ENCODE measurements around the gene RABGAP1L.
"Not testable (repeated sequence)": the region's sequence is repeated elsewhere in the genome, so short reads cannot be mapped to it uniquely, and the experiment has no call there.

RABGAP1L gene

DNA sequence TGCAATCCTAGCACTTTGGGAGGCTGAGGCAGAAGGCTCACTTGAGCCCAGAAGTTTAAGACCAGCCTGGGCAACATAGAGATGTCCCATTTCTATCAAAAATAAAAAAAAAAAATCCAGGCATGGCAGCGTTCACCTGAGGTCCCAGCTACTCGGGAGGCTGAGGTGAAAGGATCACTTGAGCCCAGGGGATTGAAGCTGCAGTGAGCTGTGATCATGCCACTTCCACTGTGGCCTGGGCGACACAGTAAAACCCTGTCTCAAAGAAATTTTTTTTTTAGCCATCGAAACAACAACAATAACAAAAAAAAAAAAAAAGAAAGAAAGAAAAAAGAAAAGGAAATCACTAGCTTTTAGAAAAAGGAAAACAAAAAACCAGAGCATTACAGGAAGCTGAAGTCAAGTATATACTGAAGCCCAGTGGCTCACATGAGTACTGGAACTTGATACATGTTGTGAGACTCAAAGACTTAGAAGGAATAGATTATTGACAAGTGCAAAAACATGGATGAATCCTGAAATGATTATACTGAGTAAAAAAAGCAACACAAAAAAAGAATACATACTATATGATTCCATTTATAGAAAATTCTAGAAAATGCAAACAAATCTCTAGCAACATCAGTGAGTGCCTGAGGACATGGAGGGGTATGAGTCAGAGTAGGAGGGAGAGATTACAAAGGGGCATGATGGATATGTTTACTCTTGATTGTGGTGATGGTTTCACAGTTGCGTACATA, 6.1 kb upstream of the RABGAP1L start:
- no peak for DNase-seq (ENCODE audit: low read depth in 2 of 2)

- DNase-seq (ENCODE audit: low read depth in 2 of 2), result no peak
These were observed 5.6 kb upstream of the RABGAP1L start for GRCh38 chr1:174153825-174154107.

GRCh38 chr1:174156437-174156836, 2.9 kb upstream of the RABGAP1L start:
- no peak for DNase-seq (ENCODE audit: low read depth in 2 of 2)

- no peak for DNase-seq (ENCODE audit: low read depth in 2 of 2)
These were observed 2.0 kb upstream of the RABGAP1L start for GRCh38 chr1:174157157-174157806.

GRCh38 chr1:174158767-174159251, 511 bp upstream of the RABGAP1L start:
- no peak for DNase-seq (ENCODE audit: low read depth in 2 of 2)

DNA sequence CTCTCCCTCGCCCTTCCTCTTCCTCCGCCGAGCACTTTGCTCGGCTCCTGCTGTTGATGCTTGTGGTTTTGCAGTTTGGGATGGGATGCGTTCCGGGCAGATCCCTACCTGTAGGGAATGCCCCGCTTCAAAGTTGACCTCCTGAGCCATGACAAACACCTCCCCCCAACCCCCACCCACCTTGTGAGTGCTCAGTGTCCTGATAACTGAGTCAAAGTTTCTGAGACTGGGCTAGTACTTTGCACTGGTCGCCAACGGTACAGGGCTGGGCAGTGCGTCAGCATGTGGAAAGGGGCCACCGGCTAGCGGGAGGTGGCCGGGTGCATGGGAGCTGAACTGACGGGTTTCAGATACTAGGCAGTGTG, 771 bp downstream of the RABGAP1L start:
- DNase-seq (ENCODE audit: low read depth in 2 of 2), result peak in 1 of 2 donors; percentile 20

GRCh38 chr1:174160603-174161002, 1.3 kb downstream of the RABGAP1L start:
- no peak for DNase-seq (ENCODE audit: low read depth in 2 of 2)

DNA sequence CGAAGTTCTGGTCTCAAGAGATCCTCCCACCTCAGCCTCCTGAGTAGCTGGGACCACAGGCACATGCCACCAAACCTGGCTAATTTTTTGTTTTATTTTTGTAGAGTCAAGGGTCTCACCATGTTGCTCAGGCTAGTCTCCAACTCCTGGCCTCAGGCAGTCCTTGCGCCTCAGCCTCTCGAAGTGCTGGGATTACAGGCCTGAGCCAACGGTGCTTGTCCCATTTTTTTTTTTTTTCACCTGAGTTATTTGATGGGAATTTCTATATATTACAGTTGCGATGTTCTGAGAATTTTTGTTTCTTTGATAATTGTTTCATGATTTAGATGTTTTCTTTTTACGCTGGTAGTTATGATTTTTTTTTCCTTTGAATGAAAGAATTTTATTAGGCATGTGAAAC, 2.5 kb downstream of the RABGAP1L start:
- no peak for DNase-seq (ENCODE audit: low read depth in 2 of 2)

DNA sequence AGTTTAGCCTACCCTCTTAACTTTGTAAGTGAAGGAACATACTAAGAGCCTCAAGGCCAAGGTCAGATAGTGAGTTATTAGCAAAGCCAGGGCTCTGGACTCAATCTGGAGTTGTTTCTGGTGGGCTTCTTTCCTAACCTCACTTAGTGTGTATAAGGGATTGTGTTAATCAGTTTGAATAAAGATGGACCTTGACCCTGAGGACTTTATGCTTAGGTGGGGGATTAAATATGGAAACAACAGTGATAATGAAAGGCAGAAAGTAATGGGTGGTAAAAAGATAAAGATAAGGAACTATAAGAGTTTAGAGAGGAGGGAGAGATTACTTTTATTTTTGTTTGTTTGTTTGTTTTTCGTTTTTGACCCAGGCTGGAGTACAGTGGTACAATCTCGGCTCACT, 5.5 kb downstream of the RABGAP1L start:
- DNase-seq (ENCODE audit: low read depth in 2 of 2), result no peak

GRCh38 chr1:174165471-174166137, 6.3 kb downstream of the RABGAP1L start:
- DNase-seq (ENCODE audit: low read depth in 2 of 2), result no peak

GRCh38 chr1:174166530-174167264, 7.4 kb downstream of the RABGAP1L start:
- DNase-seq (ENCODE audit: low read depth in 2 of 2), result no peak

GRCh38 chr1:174167265-174167803, 8.0 kb downstream of the RABGAP1L start:
- DNase-seq (ENCODE audit: low read depth in 2 of 2), result no peak

- DNase-seq (ENCODE audit: low read depth in 2 of 2), result no peak
These were observed 10.0 kb downstream of the RABGAP1L start for GRCh38 chr1:174169342-174169741.

DNA sequence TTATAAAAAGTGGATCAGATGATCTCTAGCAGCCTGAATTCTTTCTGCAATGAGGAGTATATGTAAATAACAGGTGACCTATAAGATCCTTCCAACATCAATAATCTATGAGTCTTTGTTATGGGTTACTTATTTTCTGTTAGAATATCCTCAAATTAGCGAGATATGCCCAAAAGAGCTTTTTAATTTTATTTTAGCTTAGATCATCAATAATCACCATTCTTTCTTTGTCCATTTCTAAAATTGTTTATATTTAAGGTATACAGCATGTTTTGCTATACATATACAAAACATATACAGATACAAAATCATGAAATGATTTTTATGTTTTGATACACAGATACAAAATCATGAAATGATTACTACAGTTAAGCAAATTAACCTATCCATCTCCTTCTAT, 11.8 kb downstream of the RABGAP1L start:
- DNase-seq (ENCODE audit: low read depth in 2 of 2), result no peak

DNA sequence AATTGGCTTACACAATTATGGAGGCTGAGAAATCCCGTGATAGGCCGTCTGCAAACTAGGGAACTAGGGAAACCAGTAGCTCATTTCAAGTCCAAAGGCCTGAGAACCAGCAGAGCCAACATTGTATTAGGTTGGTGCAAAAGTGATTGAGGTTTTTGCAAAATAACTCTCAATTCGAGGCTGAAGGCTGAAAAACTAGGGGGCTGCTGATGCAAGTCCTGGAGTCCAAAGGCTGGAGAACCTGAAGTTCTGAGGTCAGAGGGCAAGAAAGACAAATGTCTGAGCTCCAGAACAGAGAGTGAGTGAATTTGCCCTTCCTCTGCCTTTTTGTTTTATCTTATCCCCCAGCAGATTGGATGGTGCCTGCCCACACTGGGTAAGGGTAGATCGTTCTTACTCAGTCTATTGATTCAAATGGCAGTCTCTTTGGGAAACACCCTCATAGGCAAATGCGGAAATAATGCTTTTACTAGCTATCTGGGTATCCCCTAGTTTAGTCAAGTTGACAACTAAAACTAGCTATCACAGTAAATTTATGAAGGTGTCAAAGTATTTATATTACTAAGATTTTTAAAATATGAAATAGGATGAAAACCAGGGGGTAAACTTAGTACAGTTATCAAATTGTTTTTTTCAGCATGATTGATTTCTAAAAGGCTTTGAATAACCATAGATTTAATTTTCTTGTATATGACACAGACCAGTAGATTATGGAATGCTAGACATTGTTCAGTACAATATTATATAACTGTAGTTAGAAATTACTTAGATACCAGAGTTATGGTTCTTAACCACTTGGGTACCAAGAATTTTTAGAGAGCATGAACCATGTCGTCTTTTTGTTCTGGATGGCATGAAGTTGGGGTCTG, 15.4 kb downstream of the RABGAP1L start:
- no peak for DNase-seq (ENCODE audit: low read depth in 2 of 2)

GRCh38 chr1:174178459-174178858, 19.1 kb downstream of the RABGAP1L start:
- not testable (repeated sequence) for DNase-seq (ENCODE audit: low read depth in 2 of 2)

GRCh38 chr1:174189428-174190062, 30.2 kb downstream of the RABGAP1L start:
- no peak for DNase-seq (ENCODE audit: low read depth in 2 of 2)

- DNase-seq (ENCODE audit: low read depth in 2 of 2), result no peak
These were observed 31.4 kb downstream of the RABGAP1L start for GRCh38 chr1:174190691-174191199.

DNA sequence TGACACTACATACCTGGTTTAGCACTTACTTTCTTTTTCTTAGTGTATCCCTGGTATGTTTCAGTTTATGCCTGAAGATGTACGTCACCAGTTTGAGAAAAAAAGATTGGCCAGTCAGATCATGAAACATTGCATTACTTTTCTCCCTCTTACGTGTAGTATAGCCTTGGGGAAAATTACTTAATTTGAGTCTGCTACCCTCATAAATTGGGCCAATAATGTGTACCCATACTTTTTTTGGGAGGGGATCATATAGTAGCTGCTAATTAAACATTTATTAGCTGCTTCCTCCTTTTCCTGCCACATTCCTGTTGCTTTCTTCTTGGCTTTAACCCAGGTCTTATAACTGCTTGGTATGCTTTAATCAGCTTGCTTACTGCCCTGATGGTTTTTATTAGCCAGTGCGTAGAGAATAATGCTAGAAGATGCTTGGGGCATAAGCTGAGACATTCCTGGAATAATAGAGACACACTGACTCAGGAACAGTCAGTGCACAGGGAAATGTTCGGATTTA, 32.1 kb downstream of the RABGAP1L start:
- DNase-seq (ENCODE audit: low read depth in 2 of 2), result no peak

GRCh38 chr1:174194461-174194860, 35.1 kb downstream of the RABGAP1L start:
- no peak for DNase-seq (ENCODE audit: low read depth in 2 of 2)
